Amniotic epithelial cell (primary cell): Measurements from ENCODE around the gene TIMP3.

Experiments
- DNase-seq: peaks from one replicate; pipeline ENCODE4 v3.0.0-alpha.2; 2010; ENCODE audit warnings: low read depth

TIMP3 gene

DNA sequence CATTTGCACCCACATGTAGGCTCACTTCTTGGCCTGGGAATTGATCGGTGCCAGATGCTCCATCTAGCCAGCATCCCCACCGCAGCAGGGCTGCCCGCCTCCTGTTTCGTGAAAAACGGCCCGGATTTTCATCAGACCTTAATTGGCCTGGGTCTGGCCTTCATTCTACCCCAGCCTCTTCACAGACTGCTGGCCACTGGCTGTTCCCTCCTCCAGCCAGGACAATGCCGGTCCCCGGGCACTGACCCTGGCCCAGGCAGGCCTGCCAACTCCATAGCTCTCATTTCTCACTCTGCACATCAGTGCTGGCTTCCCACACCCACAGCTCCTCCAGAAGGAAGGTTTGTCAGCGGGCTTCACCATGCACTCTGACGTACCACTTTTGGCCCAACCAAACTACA, 27.9 kb downstream of the TIMP3 start:
- no peak for DNase-seq

DNA sequence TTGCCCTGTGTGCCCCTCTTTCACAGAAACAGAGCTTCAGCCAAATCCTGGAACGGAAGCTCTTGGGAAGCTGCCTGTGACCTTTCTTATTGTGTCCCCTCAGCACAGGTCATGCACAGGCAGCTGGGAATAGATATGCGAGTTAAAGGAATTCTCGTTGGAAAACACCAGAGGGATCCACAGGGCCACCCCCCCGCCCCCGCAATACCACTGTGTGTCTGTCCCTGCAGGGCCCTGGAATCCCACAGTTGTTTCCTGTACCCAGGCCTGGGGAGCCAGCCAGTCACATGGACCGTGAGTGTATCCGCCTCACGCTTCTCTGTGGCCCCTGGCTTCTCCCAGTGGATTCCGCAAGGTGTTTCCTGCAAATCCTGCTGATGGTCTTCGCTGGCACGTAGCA, 29.0 kb downstream of the TIMP3 start:
- DNase-seq, result no peak

DNA sequence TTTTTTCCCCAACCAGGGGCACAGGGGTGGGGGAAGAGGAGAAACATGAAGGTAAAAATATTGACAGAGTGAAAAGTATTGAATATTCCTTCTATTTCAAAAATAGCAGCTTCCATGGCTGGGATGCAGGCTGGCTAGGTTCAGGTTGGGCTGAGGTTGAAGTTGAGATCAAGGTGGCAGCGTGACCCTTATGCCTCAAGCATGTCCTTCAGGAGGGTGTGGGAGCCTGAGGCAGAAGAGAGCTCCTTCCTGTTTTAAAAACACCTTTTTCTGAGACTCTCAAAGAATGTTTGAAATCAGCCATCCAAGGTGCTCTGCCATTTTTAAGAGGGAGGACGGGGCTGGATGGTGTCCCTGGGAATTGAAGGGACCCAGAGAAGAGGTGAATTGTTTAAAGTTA, 29.5 kb downstream of the TIMP3 start:
- no peak for DNase-seq

DNA sequence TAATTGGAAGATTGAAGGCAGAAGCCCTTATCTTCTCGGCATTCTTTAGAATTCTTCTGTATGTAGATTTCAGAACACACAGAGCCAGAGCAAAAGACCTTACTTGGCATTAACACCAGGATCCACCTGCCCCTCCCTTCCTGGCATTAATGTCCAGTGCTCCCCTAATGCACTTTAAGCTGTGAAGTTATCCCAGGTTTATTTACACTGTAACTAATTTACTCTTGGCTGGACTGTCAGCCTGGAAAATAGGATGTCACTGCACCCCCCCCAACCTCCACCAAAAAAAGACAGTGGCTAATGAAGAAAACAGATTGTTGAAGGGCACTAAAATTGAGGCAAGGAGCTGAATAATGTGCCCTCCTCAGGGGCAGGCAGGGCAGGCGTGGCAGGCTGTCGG, 30.1 kb downstream of the TIMP3 start:
- DNase-seq, result no peak

DNA sequence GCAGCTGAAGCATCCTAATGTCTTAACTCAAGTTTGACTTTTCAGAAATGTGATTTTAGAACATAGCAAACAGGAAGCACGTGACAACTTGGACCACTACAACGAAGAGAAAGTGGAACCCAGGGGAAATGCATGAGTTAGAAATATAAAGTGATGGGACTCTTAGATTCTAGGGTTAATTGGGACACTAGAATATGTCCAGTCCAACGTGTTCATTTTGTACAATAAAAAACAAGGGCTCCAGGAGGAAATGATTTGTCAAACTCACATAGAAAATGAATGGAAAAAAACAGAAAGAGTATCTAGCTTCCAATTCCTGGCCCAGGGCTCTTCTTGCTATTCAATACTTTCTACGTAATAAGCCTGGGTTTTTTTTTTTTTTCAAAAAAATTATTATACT, 30.7 kb downstream of the TIMP3 start:
- DNase-seq, result no peak

DNA sequence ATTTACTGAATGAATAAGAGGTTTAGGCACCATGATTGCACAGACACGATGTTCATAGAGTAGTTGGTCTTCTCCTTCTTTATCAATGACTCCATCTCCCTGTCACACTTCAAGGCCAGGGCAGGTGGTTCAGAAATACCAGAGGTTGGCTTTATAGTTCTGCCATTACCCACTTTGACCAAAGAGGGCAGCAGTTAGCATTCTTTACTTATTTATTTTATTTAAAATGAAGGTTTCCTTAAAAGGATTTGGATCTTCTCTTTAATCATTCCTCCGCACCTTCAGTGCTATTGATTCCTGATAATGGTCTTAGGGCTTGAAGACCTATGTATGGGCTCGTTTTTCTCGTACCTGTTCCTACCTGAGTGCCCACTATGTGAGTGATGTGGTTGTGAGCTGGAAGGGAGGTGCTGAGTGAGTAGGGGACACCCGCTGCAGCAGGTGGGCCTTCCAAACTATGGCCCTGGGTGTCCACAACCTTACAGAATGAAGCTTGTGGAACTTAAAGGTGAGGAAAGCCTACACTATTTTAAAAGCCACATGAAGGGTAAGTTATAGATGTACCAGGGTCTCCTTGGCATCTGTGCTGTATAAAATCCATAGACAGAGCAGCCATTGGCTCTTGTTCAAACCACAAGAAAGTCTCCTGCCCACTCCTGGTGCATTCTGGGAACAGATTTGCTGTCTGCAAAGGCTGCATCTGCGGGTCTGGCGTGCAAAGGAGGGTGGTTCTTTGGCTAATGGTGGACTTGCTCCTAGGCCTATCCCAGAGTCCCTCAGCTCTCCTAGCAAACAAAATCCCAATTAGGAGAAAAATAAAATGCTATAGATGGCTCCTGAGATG, 35.0 kb downstream of the TIMP3 start:
- peak; percentile 18 for DNase-seq

DNA sequence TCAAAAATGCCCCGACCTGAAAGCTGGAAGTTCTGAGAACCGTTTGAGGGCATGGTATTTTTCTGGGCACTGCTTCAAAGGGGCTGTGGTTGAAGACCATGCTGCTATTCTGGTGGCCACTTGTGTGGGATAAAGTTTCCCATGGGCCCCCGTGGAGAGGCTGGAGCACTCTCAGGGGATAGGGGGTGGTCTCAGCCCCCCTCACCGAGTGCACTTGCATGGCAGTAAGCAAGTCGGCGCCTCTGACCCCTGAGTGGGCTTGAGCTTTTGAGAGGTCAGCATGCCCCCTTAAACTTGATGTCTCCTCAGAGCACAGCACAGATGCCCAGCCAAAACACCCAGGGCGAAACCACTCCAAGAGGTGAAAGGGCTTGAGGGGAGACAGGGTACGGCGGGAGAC, 35.6 kb downstream of the TIMP3 start:
- DNase-seq, result no peak

DNA sequence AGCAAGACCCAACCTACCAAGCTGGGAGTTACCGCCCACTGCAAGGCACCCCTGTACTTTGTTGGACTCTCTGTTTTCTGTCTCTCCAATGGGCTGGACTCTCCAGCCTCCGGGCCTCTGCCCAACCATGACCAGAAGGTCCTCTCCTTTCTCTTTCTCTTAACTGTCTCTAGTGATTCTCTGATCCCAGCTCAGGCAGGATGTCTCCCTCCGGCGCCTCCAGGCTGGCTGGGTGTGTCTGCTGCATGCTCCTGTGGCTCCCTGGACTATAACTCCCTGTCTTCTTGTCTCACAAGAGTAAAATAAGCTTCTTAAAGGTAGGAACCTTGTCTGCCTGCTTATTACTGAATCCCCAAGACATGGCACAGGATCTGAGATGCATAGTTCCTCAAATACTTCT, 36.3 kb downstream of the TIMP3 start:
- no peak for DNase-seq

DNA sequence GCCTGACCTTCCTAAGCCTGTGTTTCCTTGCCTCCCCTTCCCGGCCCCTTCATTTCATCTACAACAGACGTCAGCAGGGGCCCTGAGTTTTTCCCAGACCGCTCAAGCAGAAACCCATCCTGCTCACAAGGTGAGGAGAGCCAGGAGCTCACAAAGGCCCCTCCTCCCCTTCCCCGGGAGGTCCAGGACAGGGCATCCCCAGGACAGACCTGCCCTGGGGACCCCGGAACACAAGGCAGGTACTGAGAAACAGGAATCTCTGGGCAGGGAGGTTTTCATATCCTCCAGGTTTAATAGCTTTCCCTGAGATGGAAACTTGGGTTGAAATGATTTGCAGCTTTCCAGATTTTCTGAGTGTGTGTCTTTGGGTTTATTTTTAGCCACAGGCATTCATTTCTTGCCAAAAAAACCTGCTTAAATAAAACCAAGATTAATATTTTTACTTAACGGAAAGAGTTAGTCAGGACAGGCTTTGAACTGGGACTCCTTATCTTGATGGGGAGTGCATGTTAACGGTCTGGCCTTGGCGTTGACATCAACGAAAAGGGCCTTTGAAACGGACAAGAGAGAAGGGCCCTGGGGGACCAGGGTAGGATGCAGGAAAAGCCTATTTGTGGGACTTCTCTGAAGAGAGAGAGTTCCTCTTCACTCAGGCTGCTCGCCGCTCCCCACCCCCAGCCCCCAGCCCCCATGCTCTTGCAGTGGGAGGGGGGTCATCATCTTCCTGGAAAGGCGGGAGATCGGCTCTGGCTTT, 38.5 kb downstream of the TIMP3 start:
- DNase-seq, result peak; percentile 79

DNA sequence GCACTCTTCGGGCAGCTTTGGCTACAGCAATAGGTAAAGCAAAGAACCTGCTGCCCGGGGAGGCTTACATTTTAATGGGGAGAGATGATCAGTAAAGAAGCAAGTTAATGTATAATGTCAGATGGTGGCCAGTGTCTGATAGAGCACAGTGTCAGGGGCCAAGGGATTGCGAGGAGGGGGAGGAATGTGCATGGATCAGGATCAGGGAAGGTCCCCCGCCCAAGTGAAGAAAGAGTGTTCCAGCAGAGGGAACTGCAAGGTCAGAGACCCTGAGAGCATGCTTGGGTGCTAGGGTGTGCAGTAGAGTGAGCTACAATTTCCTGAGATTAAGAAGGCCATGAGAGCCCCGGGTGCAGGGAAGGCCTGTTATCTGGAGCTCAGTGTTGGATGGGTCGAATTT, 39.7 kb downstream of the TIMP3 start:
- DNase-seq, result no peak

DNA sequence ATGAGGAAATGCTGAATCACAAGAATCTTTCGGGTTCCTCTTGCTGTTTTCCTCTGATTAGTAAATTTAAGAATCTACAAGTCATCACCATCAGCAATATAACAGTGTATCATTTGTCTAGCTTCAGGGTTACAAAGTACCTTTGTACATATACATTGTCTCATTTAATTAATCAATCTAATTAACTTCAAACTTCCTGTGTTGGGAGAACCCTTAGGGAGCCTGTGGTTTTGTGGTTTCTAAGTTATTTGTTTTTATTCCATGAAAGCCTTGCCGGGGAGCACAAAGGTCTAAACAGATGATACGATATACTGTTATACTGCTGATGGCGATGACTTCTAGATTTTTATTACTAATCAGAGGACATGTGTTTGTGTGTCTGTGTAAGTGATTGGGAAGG, 41.0 kb downstream of the TIMP3 start:
- peak; percentile 32 for DNase-seq

DNA sequence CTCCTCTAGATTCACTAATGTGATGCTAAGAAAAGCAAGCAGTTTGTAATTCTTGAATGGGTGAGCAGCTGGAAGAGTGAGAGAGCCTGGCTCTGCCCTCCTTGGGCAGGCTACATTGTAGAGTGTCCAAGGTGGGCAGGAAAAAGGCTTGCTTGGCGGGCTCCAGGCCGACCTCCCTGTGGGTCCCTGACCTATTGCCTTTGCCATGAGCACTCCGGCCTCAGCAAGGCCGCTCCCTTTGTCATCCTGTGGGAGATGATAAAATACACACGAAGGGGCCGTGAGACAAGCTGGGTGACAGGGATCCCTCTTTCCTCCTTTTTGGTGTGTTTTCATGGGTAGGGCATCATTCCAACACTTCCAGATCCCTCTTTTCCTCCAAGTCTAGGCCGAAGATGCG, 41.8 kb downstream of the TIMP3 start:
- no peak for DNase-seq

DNA sequence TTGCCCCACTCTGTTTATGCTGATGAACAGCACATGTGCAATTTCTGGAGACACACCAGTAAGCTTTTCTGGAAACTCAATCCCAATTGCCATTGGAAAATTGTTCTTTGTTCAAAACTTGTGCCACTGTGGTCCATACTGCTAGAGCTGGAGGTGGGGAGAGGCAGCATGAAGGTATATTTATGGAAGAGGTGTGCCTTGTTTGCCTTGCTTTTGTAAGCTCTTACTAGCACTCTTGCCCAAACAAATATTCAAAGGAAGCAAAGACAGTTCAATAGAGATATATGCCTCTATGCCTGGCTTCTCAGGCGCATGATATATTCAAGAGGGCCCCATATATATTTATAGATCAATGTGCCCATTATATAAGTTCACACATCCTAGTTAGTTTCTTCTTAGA, 42.7 kb downstream of the TIMP3 start:
- no peak for DNase-seq

DNA sequence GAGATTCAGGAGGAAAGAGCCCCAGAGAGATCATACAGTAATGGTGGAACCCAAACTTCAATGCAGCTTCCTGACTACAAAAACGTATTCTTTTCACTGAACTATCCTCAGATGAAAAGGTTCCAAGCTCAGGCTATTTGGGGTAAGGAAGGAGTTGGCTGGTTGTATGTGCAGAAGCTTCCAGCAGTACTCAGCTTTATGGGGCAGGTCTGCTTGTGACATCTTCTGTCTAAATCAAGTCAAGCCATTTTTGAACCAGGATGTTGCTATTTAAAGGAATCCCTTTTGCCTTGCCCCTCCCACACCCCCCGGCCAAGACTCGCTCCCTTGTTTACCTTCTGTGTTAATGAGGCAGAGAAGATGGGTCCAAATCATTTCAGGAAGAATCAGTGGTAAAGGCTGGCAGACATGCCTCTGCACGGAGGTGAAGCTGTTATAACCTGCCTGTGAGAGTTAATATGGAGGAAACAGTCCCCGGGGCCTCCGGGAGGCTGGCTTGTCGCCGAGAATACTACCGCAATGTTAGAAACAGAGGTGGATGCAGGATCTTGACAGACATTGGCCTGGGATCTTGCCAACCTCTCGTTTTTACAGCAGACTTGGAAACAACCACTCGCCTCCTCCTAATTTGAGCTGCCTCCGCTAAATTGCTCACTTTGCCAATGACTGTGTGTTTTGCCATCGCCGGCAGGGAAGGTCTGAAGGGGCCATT, 45.4 kb downstream of the TIMP3 start:
- DNase-seq, result no peak

DNA sequence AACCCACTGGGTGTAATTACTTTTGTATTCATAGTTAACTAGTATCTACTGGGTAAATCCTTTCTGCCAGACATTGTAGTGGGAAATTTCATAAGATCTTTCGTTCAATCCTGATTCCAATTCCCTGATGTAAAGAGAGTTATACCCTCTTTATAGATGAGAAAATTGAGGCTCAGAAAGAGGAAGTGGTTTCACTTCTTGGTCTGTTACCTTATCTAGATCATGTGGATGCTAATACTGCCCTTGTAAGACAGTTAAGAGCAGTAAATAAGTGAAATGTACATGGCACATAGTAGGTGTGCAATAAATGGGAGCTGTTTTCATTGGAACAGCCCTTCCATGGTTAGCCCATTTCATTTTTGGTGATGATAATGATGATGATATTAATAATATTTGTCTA, 46.7 kb downstream of the TIMP3 start:
- no peak for DNase-seq

DNA sequence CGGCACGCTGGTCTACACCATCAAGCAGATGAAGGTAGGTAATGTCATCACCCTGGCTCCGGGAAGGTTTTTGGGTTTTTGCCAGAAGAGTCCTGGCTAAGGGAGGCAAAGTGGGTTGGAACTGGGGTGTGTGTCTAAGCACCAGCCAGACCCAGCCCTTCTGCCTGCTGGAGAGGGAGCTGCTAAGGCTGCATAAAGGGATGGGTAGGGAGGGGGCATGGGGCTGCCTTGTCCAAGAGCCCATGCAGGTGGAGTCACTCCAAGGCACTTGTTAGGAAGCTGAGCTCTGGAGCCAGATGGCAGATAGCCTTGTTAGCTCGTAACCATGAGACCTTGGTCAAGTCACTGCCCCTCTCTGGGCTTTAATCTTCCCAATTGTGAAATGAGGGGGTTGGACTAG, 48.0 kb downstream of the TIMP3 start:
- DNase-seq, result no peak

DNA sequence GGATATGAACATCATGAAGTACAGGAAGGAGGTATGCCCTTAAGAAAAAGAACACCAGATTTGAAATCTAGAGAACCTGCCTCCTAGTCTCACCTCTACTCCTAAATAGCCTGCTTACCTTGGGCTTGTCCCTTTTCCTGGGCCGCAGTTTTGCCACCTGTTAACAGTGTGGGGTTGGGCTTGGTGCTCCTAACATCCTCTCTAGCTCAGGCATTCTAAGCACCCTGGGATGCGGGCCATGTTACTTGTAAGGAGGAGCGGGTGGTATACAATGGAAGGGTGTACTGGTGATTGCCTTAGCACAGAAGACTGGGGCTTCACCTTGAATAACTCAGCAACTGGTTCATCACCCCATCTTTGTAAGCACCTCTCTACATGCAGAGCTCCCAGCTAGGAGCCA, 48.7 kb downstream of the TIMP3 start:
- no peak for DNase-seq

DNA sequence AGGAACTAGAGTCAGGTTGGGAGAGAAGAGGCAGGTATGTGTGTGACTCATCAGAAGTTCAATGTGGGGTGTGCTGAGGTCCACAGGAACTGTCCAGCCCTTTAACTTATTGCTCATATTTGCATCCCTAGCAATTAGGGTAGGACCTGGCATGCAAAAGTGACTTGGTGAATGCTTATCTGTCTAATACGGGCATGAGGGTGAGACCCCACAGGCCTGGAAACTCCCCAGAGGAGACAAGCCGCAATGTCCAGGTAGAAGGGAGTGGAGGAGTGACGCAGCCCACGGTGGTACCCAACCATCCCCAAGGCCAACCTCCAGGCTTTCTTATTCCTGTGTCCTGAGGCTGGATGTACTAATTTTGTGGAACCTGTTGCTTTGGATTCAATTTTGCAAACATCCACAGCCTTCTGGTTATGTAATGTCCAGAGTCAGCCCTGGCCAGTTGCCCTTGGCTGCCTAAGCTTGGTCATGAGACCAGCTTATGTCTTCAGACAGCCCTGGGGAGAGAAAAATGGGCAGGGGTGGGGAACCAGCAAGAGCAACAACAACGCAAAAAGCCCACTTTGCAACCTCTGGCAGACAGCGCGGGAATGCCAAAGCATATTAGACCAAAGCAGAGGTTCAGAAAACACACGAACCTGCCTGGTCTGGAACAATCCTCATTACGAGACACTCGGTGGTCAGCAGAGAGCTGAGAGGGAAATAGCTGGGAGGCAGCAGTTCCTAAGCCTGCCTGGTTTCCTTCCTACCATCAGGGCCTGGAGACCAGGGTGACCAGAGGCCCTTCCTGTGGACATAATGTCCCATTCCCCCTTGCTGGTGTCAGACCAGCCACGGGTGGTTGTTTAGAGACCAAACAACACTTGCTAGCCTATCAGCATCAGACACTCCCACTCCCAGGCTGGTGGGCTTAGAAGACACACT, 49.3 kb downstream of the TIMP3 start:
- DNase-seq, result peak; percentile 29

DNA sequence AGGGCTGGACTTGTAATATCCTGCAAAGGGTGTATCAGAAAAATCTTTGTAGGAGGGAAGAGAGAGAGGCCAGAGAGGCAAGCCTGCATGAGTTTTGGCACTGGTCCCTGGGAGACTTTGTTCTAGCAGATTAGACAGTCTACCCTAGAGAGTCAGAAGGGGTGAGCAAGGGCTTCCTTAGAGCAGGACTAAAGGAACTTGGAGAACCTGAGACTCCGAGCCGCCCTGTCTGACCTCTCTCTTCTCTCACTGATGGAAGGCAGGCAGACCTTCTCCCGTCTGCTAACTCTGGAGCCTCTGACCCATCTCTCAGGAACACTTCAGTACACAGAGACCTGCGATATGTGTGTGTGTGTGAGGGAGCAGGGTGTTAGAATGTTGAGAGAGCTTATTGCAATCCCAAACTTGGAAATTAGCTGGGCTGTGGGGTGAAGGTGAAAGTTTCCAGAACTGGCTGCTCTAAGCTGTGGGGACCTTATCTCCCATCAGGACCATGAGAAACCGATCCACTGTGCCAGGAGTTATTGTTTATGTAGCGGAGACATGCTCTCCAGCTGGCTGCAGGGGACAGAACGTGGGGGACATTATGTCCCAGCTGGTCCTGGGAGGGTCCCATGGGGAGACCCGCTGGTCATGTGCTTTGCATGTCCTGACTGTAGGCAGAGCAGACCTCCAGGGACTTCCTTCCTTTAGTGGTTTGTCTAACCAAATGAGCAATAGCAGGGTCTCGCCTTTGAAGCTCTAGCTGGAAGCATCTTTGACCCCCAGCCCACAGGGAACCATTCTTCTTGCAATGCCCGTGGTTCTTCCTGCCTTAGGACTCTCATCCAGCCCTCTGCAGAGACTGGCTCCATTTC, 51.1 kb downstream of the TIMP3 start:
- DNase-seq, result peak; percentile 28

DNA sequence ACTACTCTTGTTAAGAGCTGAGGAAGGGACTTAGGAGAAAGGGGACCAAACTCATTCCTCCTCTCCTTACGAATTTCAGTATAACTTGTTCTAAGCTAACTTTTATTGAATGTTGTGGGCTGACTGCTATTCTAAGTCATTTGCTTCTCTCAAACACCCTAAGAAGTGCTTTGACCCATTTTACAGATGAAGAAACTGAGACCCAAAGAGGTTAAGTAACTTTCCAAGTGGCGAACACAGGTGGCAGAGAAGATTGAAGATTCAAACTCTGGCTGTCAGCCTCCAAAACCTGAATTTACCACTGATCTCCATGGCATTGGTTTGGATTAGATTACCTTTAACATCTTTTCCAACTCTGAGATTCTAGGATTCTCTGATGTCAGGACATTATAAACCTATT, 52.2 kb downstream of the TIMP3 start:
- DNase-seq, result no peak

DNA sequence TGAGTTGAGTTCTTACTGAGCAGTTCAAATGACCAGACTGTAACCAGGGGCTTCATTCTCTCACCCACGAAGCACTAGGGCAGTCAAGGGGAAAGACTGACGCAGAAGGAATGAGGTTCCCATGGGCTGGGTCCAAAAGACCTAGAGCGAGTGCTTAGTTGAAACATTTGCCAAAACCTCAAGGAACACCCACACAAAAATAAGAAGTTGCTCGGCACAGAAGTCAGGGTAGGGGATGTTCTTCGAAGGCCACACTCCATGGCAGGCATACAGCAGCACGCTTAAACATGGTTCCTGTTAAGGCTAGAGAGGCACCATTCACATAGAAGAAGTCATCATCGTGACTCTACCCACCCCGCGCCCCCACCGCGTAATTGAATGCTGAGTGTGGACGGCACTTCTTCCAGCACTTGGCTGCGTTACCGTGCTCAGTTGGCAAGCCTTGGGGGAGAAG, 52.9 kb downstream of the TIMP3 start:
- no peak for DNase-seq
